ENCODE data around the gene CREB3L2.

DNA sequence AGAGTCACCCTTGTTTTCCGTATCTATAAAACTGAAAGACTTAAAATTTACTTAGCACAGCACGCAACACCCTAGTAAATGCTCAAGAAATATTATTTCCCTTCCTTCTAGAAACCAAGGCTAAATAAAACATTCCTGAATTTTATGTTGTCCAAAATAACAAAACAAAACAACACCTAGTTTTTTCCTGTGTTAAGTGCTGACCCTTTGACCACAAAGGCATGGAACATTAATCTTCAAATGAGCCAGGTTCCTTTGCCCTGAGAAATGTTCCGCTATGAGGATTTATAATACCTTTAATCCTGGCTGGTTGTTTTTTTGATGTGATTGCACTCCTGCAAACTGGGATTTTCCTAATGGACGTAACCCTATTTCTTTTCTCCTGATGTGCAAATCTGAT is 126.1 kb downstream of the CREB3L2 start:
- TF ChIP-seq POLR2A (IDR thresholded peaks at IDR 0.05; ENCODE audit: low read length): no peak
- no peak for TF ChIP-seq GATA1 (IDR thresholded peaks at IDR 0.05; ENCODE audit: low read depth, low read length)
